Stimulated activated naive B cell treated with anti-CD40 and anti-IgM and Interleukin-4, amounts not matched to agents 10 μg/mL and 1 μg/mL and 100 μg/mL, for 72 hours (primary cell): ENCODE data around the gene SEPTIN10.

ENCODE experiments used
- ATAC-seq, 2 donors: fragments of 150-1000 bp; cut with Tn5 transposase; replicated peaks; 2 replicates each; pipeline ENCODE4 v1.10.0; 2021; ENCODE audit warnings: moderate library complexity in 1 of 2
- DNase-seq: peaks from one replicate; pipeline ENCODE4 v3.0.0; 2021
- H3K27ac Mint-ChIP-seq: one replicate; pipeline ENCODE4 v1.8.0; 2022; ENCODE audit warnings: mild to moderate bottlenecking, mixed read lengths
- H3K27me3 Mint-ChIP-seq, 2 donors: one replicate each; pipeline ENCODE4 v1.8.0; 2022; ENCODE audit warnings: mixed read lengths in 2 of 2
- H3K36me3 Mint-ChIP-seq, 2 donors: one replicate each; pipeline ENCODE4 v1.8.0; 2022; ENCODE audit warnings: mixed read lengths in 2 of 2, mild to moderate bottlenecking in 1 of 2
- H3K4me1 Mint-ChIP-seq, 2 donors: one replicate each; pipeline ENCODE4 v1.8.0; 2022; ENCODE audit warnings: mixed read lengths in 2 of 2, mild to moderate bottlenecking in 1 of 2
- H3K4me3 Mint-ChIP-seq, 2 donors: one replicate each; pipeline ENCODE4 v1.8.0; 2022; ENCODE audit warnings: mild to moderate bottlenecking in 2 of 2, mixed read lengths in 2 of 2, moderate library complexity in 1 of 2
- H3K9me3 Mint-ChIP-seq, 2 donors: one replicate each; pipeline ENCODE4 v1.8.0; 2022; ENCODE audit warnings: mixed read lengths in 2 of 2, mild to moderate bottlenecking in 1 of 2

SEPTIN10 gene

DNA sequence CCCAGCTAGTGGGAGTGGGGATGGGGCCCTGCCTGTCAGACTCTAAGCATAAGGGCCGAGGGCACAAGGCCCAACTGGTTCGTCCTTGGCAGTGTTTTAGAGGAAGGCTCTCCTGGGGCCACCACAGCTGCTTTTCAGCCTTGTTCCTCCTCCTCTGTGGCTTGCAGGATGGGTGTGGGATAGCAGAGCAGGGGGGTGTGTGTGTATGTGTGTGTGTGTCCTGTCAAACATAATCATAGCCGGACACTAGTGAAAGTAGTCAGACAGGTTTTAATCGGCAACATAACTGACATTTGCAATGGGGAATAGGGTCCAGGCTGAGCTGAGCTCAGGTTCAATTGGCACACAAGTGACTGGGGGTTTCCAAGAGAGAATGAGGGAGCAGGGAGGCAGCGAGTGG is 114.2 kb downstream of the SEPTIN10 start:
- no peaks in the 10 kb centered on the region for H3K9me3 Mint-ChIP-seq
- H3K4me1 Mint-ChIP-seq, result peaks cover 2 to 8% of the 10 kb centered on the region in 2 donors
- no peak for DNase-seq
- no peak overlapping the region for H3K4me3 Mint-ChIP-seq
- no peaks in the 10 kb centered on the region for H3K36me3 Mint-ChIP-seq
- ATAC-seq, result no peak
- H3K27me3 Mint-ChIP-seq, result no peaks in the 10 kb centered on the region
- H3K27ac Mint-ChIP-seq, result no peak overlapping the region

GRCh38 chr2:109498906-109499305 is 114.9 kb downstream of the SEPTIN10 start:
- H3K36me3 Mint-ChIP-seq, result no peaks in the 10 kb centered on the region
- no peak for DNase-seq
- no peak overlapping the region for H3K27ac Mint-ChIP-seq
- H3K9me3 Mint-ChIP-seq, result no peaks in the 10 kb centered on the region
- peaks cover 2 to 8% of the 10 kb centered on the region in 2 donors for H3K4me1 Mint-ChIP-seq
- no peaks in the 10 kb centered on the region for H3K27me3 Mint-ChIP-seq
- ATAC-seq, result no peak
- H3K4me3 Mint-ChIP-seq, result no peak overlapping the region

- no peaks in the 10 kb centered on the region for H3K27me3 Mint-ChIP-seq
- peaks cover 2 to 8% of the 10 kb centered on the region in 2 donors for H3K4me1 Mint-ChIP-seq
- ATAC-seq (no peak), DNase-seq (no peak)
- no peaks in the 10 kb centered on the region for H3K36me3 Mint-ChIP-seq
- H3K27ac Mint-ChIP-seq, result no peak overlapping the region
- no peaks in the 10 kb centered on the region for H3K9me3 Mint-ChIP-seq
- H3K4me3 Mint-ChIP-seq, result no peak overlapping the region
Measured at GRCh38 chr2:109497911-109498870, 115.6 kb downstream of the SEPTIN10 start.

DNA sequence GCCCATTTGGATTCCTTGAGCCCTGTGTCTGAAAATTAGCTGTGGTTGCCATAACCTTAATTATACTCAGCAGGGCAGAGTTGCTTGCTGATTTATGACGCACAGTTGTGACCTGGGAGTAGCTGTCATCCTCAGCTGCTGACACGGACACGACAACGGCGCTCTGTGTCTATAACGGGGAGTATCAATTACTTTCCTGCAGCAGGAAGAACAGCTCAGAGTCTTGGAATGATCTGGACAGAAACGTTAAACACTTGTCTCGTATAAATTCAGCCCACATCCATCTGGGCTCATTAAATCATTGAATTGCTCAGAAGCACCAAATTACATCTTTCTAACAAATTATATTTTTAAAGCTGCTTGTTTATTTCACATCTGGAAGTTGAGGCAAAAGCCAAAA is 116.3 kb downstream of the SEPTIN10 start:
- Mint-ChIP-seq H3K4me3 (no peak overlapping the region), H3K4me1 (peaks cover 2 to 8% of the 10 kb centered on the region in 2 donors), H3K27me3 (no peaks in the 10 kb centered on the region), H3K27ac (no peak overlapping the region), H3K36me3 (no peaks in the 10 kb centered on the region), H3K9me3 (no peaks in the 10 kb centered on the region)
- DNase-seq (no peak), ATAC-seq (no peak)

DNA sequence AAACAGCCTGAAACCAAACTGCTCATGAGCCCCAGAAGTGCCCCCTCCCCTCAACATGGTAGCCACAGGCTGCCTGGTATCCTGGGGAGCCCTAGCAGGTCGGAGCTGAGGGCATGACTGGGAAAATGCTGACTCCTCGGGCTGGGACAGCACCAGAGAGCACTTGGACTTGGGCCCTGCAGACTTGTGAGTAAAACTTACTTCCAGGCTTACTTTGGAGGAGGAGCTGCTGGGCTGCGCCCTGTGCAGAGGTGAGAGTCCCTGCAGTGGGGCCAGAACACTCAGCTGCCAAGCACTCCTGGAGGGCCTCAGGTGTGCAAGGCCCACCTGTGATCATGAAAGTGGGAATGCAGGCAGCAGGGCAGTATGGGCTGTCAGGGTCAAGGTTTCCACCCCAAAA is 119.4 kb downstream of the SEPTIN10 start:
- Mint-ChIP-seq H3K4me3 (no peak overlapping the region), H3K27ac (no peak overlapping the region), H3K4me1 (peaks cover 0 to 1% of the 10 kb centered on the region in 2 donors), H3K27me3 (no peaks in the 10 kb centered on the region), H3K36me3 (no peaks in the 10 kb centered on the region), H3K9me3 (no peaks in the 10 kb centered on the region)
- DNase-seq, result no peak
- ATAC-seq, result no peak

- DNase-seq (no peak), ATAC-seq (no peak)
- H3K36me3 Mint-ChIP-seq, result no peaks in the 10 kb centered on the region
- H3K27ac Mint-ChIP-seq, result no peak overlapping the region
- no peak overlapping the region for H3K4me3 Mint-ChIP-seq
- H3K4me1 Mint-ChIP-seq, result no peaks in the 10 kb centered on the region
- H3K9me3 Mint-ChIP-seq, result no peaks in the 10 kb centered on the region
- no peaks in the 10 kb centered on the region for H3K27me3 Mint-ChIP-seq
Measured at GRCh38 chr2:109493176-109493935, 120.4 kb downstream of the SEPTIN10 start.
